ENCODE measurements around the gene NUP54.

Gene NUP54

GRCh38 chr4:76148142-76148865 is at the start of gene NUP54:
TSS of gene NUP54 (minus strand) at chr4:76148397. CDS start at chr4:76148374, 23 bp downstream.
- peak; percentile 94 for DNase-seq

- DNase-seq = no peak
These were observed 49.0 kb upstream of the NUP54 start for GRCh38 chr4:76197031-76197743.

GRCh38 chr4:76196376-76196775 is 48.2 kb upstream of the NUP54 start:
- DNase-seq = no peak

- no peak for DNase-seq
These were observed 47.1 kb upstream of the NUP54 start for GRCh38 chr4:76195326-76195725.

- no peak for DNase-seq
These were observed 46.1 kb upstream of the NUP54 start for GRCh38 chr4:76194325-76194724.

- no peak for DNase-seq
These were observed 44.0 kb upstream of the NUP54 start for GRCh38 chr4:76192236-76192635.

- DNase-seq = no peak
These were observed 40.4 kb upstream of the NUP54 start for GRCh38 chr4:76188557-76188956.

- DNase-seq = no peak
These were observed 40.0 kb upstream of the NUP54 start for GRCh38 chr4:76188149-76188548.

- DNase-seq = no peak
These were observed 39.0 kb upstream of the NUP54 start for GRCh38 chr4:76187152-76187551.

- no peak for DNase-seq
These were observed 34.3 kb upstream of the NUP54 start for GRCh38 chr4:76182463-76182862.

GRCh38 chr4:76179398-76180318 is 31.5 kb upstream of the NUP54 start:
- DNase-seq = peak; percentile 78

- DNase-seq = no peak
These were observed 30.1 kb upstream of the NUP54 start for GRCh38 chr4:76178296-76178695.

- DNase-seq = no peak
These were observed 29.5 kb upstream of the NUP54 start for GRCh38 chr4:76177709-76178108.

- no peak for DNase-seq
These were observed 27.1 kb upstream of the NUP54 start for GRCh38 chr4:76175336-76175735.

GRCh38 chr4:76174216-76174615 is 26.0 kb upstream of the NUP54 start:
- no peak for DNase-seq

- DNase-seq = no peak
These were observed 20.5 kb upstream of the NUP54 start for GRCh38 chr4:76168688-76169087.

- no peak for DNase-seq
These were observed 18.3 kb upstream of the NUP54 start for GRCh38 chr4:76166480-76166879.

GRCh38 chr4:76160355-76160754 is 12.2 kb upstream of the NUP54 start:
- DNase-seq = no peak

- DNase-seq = no peak
These were observed 8.4 kb upstream of the NUP54 start for GRCh38 chr4:76156635-76157034.

- no peak for DNase-seq
These were observed 7.8 kb upstream of the NUP54 start for GRCh38 chr4:76155979-76156378.

GRCh38 chr4:76153356-76153755 is 5.2 kb upstream of the NUP54 start:
- no peak for DNase-seq

GRCh38 chr4:76147454-76148141 is 599 bp downstream of the NUP54 start:
- DNase-seq = peak; percentile 6

GRCh38 chr4:76144546-76144945 is 3.7 kb downstream of the NUP54 start:
- no peak for DNase-seq
